Measurements from ENCODE around the gene TRMT10C.

TRMT10C gene

GRCh38 chr3:101519685-101520365 is 41.8 kb upstream of the TRMT10C start:
- POLR2A ChIA-PET (ENCODE audit: low non-redundant PET): no interaction called here
- no peak overlapping the region for H3K27ac ChIP-seq
- no peak for DNase-seq (ENCODE audit: low spot score)
- CTCF ChIA-PET: no interaction called here
- TF ChIP-seq CTCF (conservative IDR thresholded peaks at IDR 0.05; ENCODE audit: low read depth): no peak

GRCh38 chr3:101521211-101521701 is 40.4 kb upstream of the TRMT10C start:
- POLR2A ChIA-PET (ENCODE audit: low non-redundant PET): interaction anchor here (0.5 kb wide), 1 partner anchor 8 kb away, joined by 6 read pairs; the partner anchor contains the start of gene SENP7
- H3K27ac ChIP-seq: no peak overlapping the region
- DNase-seq (ENCODE audit: low spot score): peak; percentile 30
- CTCF ChIA-PET: interaction anchor here (0.7 kb wide), 1 partner anchor 68 kb away, joined by 3 read pairs; no protein-coding TSS in a partner anchor
- TF ChIP-seq CTCF (conservative IDR thresholded peaks at IDR 0.05; ENCODE audit: low read depth): no peak

- ChIA-PET POLR2A (ENCODE audit: low non-redundant PET) (no interaction called here), CTCF (no interaction called here)
- H3K27ac ChIP-seq: no peak overlapping the region
- no peak for TF ChIP-seq CTCF (conservative IDR thresholded peaks at IDR 0.05; ENCODE audit: low read depth)
- DNase-seq (ENCODE audit: low spot score): no peak
Observed at GRCh38 chr3:101527441-101527840, 34.2 kb upstream of the TRMT10C start.

- ChIA-PET CTCF (no interaction called here), POLR2A (ENCODE audit: low non-redundant PET) (no interaction called here)
- no peak for TF ChIP-seq CTCF (conservative IDR thresholded peaks at IDR 0.05; ENCODE audit: low read depth)
- no peak for DNase-seq (ENCODE audit: low spot score)
- no peak overlapping the region for H3K27ac ChIP-seq
Observed at GRCh38 chr3:101527906-101528305, 33.8 kb upstream of the TRMT10C start.

- no peak overlapping the region for H3K27ac ChIP-seq
- POLR2A ChIA-PET (ENCODE audit: low non-redundant PET): no interaction called here
- CTCF ChIA-PET: no interaction called here
Observed at GRCh38 chr3:101529816-101530685, 31.6 kb upstream of the TRMT10C start.

More at GRCh38 chr3:101529816-101530685, 31.6 kb upstream of the TRMT10C start:
- TF ChIP-seq CTCF (conservative IDR thresholded peaks at IDR 0.05; ENCODE audit: low read depth): no peak
- no peak for DNase-seq (ENCODE audit: low spot score)
